HG03521 (cell line): ENCODE results near the gene SLC22A17.
"Not testable (repeated sequence)": the region's sequence is repeated elsewhere in the genome, so short reads cannot be mapped to it uniquely, and the experiment has no call there.

Experiments
- ATAC-seq: cut with Tn5 transposase; IDR thresholded peaks from one replicate; pipeline ENCODE4 v1.9.1; 2021; ENCODE audit warnings: mild to moderate bottlenecking, moderate library complexity; ENCODE audit not compliant: unreplicated experiment

Gene SLC22A17

DNA sequence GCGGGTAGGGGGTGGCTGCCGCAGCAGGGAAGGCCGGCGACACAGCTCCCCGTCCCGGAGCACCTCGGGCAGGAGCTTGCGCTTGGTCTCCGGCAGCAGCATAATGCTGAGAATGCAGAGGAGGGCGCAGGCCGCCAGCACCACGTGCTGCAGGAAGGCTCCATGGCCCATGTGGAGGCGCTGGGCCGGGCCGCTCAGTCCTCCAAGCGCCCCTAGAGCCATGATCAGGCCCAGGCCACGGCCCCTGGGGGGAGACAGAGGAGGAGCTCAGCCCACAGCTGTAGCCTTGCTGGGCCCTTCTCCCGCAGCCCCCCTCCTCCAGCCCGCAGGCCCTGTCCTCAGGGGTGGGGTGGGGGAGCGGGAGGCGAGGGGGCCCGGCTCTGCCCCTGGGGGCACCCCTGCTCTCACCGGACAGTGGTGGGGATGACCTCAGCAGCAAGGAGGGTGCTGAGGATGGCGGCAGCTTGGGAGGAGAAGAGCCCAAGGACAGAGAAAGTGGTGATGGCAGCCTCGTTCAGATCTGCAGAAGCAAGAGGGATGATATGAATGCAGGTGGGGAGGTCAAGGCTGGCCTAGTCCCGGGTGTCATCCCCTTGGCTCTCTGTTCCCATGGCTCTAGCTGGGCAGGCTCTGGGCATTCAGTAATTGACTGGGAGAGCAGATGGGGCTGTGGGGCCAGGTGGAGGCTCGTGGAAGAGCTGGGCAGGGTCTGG lies 5.8 kb downstream of the SLC22A17 start:
- ATAC-seq: no peak

DNA sequence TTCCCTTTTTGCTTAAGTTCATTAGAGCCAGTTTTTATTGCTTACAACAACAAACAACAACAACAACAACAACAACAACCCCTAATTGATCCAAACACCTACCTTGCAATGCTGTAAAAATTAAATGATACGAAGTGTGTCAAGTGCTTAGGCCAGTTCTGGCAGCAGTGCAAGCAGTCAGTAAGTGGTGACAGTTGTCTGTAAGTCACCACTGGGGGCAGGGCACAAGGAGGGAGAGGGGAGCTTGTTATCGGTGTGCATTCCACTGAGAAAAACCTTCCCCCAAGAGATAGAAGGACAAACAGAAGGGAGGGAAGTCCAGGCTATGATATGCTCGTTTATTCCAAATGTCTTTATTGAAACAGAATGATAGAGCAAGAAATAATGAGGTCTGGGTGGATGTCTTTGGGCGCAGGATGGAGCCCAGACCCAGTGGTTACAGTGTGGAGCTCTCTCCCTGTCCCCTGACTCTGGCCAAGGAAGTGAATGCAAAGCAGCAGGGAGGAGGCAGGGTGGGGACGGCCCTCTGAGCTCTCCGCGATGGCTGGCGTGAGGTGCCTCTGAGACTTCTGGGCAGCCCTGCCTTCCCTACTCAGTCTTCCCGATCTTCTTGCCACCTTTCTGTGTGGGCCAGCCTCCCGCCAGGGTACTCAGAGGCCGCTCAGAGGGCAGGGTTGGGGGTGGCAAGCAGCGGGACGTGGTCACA lies 6.5 kb downstream of the SLC22A17 start:
- ATAC-seq: no peak

- ATAC-seq: no peak
These were observed 8.2 kb downstream of the SLC22A17 start for GRCh38 chr14:23344481-23344880.

- no peak for ATAC-seq
These were observed 13.0 kb downstream of the SLC22A17 start for GRCh38 chr14:23339506-23340268.

DNA sequence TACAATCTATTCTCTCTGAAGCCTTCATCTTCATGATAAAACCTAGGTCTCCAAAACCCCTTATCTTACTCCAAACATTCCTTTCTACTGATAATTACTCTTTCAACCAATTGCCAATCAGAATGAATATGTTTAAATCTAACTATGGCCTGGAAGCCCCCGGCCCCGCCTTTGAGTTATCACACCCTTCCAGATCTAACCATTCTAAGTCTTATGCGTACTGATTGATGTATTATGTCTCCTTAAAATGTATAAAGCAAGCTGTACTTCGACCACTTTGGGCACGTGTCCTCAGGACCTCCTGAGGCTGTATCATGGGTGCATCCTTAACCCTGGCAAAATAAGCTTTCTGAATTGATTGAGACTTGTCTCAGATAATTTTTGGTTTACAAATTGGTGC lies 17.1 kb downstream of the SLC22A17 start:
- no peak for ATAC-seq

DNA sequence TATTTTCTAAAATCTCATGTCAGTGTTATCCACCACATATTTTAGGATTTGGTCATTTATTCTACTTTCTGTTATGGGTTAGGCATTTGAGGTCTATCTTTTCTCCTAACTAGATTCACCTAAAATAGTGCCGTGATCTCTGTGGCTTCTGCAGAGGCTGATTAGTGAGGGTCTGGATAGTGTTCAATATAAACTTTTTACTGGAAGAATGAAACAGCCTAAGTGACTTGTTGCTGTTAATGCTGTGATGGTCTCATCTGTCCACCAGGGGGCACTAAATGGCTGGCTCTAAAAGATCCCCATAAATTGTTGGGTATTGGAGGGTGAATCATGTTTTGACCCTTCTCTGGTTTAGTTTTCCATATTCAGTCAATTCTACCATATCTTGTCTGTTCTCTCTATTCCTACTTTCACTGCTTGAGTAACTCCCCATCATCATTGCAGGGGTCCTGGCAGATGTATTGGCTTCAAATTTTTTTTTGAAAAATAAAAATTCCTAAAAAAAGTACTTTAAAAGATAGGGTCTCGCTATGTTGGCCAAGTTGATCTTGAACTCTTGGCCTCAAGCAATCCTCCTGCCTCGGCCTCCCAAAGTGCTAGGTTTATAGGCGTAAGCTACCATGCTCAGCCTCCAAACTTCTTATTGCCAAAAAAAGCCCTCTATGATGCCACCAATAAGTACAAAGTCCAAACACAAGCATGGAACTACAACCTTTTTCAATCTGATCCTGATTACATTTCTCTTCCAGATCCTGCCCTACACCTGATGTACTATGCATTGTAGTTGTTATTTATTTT lies 24.5 kb downstream of the SLC22A17 start:
- ATAC-seq: no peak

DNA sequence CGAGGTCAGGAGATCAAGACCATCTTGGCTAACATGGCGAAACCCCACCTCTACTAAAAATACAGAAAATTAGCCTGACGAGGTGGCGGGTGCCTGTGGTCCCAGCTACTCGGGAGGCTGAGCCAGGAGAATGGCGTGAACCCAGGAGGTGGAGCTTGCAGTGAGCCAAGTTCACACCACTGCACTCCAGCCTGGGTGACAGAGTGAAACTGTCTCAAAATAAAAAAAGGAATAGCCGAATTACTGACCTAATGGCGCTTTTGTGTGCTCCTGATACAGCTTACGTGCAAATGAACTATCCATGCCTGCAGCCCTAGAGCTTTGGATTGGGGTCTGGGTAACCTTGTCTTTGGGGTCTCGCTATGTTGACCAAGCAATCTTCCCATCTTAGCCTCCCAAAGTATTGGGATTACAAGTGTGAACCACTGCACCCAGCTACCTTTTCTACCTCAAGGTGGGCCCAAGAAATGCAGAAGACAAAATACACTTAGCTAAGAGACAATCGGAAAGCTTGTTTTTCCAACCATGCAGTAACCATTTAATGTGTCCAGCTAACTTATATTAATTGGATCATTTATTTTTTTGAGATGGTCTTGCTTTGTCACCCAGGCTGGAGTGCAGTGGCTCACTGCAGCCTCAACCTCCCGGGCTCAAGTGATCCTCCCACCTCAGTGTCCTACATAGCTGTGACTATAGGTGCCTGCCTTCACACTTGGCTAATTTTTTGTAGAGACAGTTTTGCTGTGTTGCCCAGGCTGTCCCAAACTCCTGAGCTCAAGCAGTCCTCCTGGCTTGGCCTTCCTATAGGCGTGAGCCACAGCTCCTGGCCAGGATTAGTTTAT lies 26.0 kb downstream of the SLC22A17 start:
- ATAC-seq: no peak

DNA sequence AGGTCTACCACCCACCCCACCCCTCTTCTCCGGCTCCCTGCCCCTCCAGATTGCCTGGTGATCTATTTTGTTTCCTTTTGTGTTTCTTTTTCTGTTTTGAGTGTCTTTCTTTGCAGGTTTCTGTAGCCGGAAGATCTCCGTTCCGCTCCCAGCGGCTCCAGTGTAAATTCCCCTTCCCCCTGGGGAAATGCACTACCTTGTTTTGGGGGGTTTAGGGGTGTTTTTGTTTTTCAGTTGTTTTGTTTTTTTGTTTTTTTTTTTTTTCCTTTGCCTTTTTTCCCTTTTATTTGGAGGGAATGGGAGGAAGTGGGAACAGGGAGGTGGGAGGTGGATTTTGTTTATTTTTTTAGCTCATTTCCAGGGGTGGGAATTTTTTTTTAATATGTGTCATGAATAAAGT lies 26.9 kb downstream of the SLC22A17 start:
- ATAC-seq: not testable (repeated sequence)

DNA sequence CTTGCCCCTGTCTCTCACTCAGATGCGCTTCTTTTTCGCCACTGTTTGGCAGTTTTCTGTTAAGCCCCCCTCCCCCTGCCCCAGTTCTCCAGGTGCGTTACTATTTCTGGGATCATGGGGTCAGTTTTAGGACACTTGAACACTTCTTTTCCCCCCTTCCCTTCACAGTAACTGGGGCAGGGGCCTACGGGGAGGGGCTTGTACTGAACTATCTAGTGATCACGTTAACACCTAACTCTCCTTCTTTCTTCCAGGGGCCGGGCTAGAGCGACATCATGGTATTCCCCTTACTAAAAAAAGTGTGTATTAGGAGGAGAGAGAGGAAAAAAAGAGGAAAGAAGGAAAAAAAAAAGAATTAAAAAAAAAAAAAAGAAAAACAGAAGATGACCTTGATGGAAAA lies 27.7 kb downstream of the SLC22A17 start:
- ATAC-seq: no peak

DNA sequence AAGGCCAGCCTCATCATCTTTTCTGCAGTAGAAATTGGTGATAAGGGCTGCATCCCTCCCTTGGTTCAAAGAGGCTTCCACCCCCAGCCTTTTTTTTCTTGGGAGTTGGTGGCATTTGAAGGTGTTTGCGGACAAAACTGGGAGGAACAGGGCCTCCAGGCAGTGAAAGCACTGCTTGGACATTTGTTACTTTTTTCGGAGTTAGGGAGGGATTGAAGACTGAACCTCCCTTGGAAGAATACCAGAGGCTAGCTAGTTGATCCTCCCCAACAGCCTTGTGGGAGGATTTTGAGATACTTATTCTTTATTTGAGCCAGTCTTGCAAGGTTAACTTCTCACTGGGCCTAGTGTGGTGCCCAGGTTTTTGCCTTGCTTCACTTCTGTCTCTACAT lies 28.2 kb downstream of the SLC22A17 start:
- ATAC-seq: no peak

- ATAC-seq: no peak
These were observed 28.7 kb downstream of the SLC22A17 start for GRCh38 chr14:23323838-23324454.

DNA sequence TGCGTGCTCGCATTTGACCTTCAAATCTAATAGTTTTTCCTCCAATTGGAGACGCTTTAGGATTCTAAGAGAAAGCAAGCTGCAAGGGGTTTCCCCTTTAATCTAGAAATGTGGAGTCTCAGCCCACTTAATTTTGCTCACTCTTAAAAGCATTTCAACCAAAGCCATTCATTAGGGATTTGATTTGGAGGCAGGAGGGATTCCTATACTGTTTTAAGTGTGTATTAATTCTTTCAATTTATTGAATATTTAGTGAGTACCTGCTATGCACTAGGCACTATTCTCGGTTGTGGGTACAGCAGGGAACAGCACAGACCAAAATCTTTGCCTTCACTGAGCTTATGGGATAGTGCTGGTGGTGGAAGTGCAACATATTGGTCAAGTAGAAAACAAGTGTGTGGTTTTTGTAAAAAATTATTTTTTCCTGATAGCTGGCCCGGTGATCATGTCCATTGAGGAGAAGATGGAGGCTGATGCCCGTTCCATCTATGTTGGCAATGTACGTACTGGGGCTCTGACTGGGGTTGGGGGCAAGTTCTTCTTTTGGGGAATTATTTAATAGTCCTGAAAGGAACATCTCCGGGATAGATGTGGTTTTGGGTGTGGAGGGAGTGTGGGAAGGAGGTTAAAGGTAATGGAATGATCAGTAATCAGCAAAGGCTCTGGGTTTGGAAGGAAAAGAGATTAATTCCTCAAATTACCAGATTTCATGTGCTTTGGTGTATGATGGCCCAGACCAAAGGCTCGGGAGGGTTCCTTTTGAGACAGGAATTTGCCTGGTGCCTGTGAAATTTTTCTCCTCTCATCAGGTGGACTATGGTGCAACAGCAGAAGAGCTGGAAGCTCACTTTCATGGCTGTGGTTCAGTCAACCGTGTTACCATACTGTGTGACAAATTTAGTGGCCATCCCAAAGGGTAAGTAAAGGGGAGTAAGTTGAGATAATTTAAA lies 29.8 kb downstream of the SLC22A17 start:
- ATAC-seq: no peak

- ATAC-seq: peak; percentile 13
These were observed 30.8 kb downstream of the SLC22A17 start for GRCh38 chr14:23321572-23322547.

- ATAC-seq: peak; percentile 83
These were observed 31.8 kb downstream of the SLC22A17 start, which contains the start of gene PABPN1 for GRCh38 chr14:23320584-23321571. TSS of gene PABPN1 (plus strand) at chr14:23321457. CDS start at chr14:23321470, 13 bp downstream.

DNA sequence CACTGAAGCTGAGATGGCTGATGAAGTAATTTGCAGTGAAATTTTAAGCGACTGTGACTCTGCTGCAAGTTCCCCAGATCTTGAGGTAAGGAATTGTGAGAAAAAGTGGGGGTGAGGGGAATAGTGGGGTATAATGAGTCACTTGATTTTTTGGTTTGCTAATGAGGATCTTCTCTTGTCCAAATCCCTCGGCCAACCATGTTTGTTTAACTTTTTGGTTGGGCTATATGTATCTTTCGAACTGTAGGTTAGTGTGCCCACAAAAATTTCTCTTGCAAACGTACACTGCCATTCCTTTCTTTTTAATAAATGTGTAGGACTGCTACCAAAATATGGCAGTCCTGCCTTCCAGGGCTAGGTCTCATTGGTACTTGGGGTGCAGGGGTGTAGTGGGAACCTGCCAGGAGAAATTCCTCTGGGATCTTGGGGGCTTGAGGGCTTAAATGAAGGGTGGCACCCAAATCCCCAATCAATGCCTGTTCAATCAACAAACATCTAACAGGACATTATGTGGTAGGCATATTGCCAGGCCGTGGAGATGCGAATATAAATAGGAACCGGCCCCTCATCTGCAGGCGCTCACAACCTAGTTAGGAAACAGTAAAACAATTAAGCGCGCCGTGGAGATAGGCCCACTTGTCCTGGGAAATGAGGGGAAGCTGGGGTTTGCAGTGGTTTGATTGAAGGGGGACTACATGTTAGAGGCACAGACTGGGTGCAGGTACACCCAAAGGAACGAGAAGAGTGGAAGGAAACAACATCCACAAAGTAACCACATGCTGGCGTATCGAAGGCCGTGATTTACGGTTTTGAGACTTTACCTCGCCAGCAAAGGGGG lies 32.7 kb downstream of the SLC22A17 start:
- no peak for ATAC-seq
